Stimulated activated CD4-positive, alpha-beta T cell treated with anti-CD3 and anti-CD28 coated beads, Interleukin-2, amount 100 ng/mL, for 24 hours (primary cell): Measurements from ENCODE around the gene EPB41L4B.

Experiments
- DNase-seq, 2 donors: peaks; one replicate each; pipeline ENCODE4 v3.0.0-alpha.2; 2020

Gene EPB41L4B

GRCh38 chr9:109191746-109192145, 129.1 kb downstream of the EPB41L4B start:
- no peak for DNase-seq

DNA sequence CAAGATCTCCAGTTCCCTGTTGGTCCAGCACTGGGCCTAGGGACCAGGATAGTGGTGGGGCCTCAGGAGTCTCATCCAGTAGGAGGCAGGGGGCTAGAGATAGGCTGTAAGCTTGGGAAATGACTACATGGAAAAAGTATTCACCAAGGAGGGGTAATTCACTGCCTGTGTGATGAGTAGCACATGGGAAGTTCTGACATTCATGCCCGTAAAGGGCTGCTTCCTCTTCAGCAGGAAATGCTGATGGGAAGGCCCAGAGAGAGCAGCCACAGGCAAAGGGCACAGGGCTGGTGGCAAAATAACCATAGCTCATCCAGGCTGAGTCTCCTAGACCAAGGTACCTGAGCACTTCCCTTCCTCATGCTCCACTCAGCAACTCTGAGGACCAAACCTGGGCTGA, 130.7 kb downstream of the EPB41L4B start:
- DNase-seq = no peak

GRCh38 chr9:109186857-109187520, 133.9 kb downstream of the EPB41L4B start:
- DNase-seq = no peak

DNA sequence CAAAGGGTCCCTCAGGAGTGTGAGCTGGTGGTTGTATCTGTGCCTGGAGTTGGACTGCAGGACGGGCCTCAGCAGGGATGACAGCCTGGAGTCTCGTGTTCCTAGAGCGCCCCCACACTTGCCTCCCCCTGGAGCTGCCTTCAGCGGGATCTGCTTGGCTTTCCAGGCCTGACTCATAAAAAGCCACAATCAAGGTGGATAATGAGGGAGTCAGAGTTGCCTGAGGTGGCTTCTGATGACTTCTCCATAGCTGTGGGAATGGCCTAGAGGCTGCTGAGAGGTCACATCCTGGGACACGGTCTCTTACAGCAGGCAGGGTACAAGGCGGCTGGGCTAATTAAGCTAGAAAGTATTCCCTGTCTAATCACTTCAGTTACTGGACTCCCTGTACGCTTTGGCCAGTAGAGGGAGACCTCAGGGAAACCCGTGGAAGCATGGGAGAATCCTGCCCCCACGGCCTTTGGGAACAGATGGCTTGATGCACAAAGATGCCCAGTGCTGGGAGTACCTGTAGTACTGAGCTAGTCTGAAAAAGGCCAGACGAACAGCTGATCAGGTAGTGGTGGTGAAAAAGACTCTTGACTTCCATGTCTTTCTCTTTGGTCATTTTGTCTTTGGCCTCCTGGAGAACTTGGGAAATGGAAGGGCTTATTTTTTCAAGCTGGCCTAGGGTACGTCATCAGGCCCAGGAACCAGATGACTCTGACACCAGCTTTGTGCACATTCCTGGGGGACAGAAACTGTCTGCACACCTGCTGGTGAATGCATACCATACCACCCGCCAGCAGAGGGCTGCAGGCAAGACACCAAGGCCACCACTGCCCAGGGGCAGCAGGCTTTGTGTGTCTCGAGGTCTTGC, 137.7 kb downstream of the EPB41L4B start:
- DNase-seq = peak in 1 of 2 donors; percentile 25

- no peak for DNase-seq
Observed at GRCh38 chr9:109182550-109182939, 138.3 kb downstream of the EPB41L4B start.

DNA sequence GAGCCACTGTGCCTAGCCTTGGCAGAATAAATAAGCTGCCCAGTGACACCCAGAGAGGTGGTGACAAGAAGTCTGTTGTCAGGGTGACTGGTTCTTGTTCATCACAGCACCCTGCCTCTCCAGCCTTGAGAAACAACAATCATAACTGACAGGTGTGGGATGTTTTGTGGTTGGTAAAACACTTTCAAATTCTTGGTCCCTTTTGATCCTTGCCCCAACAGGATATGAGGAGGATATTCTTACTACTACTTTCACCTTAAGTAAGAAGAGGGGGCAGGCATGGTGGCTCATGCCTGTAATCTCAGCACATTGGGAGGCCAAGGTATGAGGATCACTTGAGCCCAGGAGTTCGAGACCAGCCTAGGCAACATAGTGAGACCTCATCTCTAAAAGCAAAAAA, 139.6 kb downstream of the EPB41L4B start:
- DNase-seq = peak; percentile 27 to 42

DNA sequence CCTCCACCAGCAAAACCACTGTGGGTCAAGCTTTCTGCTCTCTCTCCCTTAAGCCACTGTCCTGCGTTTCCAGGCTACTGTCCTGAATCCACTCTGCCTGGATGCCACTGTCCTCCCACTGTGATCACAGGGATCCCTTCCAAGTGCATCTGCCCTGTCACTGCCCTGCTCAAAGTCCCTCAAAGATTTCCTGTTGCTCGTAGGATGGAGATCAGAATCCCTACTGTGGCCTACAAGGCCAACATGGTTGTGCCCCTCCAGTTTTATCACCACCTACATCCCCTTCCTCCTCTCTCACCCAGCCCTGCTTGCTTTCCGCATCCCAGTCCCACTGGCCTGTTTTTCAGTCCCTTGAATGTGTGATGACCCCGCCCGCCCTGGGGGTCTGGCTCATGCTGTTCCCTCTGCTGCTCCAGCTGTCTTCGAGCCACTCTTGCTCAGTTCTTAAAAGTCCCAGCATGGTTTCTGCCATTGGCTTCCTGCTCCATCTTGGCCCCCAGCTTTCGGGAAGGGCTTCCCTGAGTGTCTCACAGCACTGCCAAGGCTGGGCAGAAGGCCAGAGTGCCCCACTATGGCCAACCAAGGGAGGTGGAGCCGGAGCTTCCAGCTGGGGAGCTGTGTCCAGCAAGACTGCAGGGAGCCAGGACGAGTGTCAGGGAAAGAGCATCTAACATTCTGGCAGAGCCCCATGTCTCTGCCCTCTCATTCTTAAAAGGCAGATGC, 140.9 kb downstream of the EPB41L4B start:
- no peak for DNase-seq

- no peak for DNase-seq
Observed at GRCh38 chr9:109176963-109177362, 143.9 kb downstream of the EPB41L4B start.

DNA sequence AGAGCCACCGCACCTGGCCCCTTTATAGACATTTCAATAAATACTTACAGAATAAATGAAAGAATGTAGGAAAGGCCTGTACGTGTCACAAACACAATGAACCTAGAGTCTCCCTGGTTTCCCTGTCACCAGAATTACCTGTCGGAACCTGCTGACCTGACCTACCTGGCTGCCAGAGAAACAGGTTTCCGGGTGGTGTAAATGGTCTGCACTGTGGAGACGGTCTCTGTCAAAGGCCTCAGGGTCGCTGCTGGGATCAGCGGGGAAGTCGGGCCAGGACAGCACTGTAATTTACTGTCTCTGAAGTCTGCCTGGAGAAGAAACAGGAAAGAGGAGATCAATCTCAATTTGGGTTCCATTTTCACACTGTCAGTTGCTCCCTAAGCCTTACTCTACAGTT, 144.5 kb downstream of the EPB41L4B start:
- no peak for DNase-seq

- DNase-seq = no peak
Observed at GRCh38 chr9:109172935-109173334, 147.9 kb downstream of the EPB41L4B start.

GRCh38 chr9:109171926-109172325, 148.9 kb downstream of the EPB41L4B start:
- no peak for DNase-seq

GRCh38 chr9:109168170-109168569, 152.7 kb downstream of the EPB41L4B start:
- no peak for DNase-seq

GRCh38 chr9:109167716-109168115, 153.1 kb downstream of the EPB41L4B start:
- DNase-seq = no peak

- peak in 1 of 2 donors; percentile 10 for DNase-seq
Observed at GRCh38 chr9:109166771-109167601, 153.9 kb downstream of the EPB41L4B start, which contains the start of gene FRRS1L. TSS of gene FRRS1L (minus strand) at chr9:109167249. CDS start at chr9:109167138, 111 bp downstream.

DNA sequence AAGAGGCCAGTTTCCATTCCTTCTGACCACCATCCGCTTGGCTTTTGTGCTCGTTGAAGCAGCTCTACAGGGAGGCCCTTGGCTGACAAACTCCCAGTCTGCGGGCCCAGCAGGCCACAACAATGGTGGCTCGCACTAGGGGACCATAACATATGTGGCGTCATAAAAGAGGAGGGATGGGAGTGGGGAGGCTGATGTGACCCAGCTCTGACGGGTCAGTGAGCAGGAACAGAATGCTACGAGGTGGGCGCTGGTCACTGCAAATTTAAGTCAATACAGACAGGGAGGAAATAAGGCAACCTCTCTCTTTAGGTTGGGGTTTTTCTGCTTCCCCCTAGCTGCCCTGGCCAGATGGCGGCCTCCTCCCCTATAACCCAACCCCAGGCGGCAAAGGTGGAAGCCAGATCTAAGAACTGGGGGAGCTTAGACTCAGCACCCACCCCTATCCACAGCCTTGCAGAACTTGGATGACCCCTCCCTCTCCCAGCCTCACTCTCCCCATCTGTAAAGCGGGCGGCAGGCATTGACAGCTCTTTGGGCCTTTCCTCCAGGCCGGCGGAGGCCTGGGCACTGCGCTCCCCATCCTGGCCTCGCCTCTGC, 154.6 kb downstream of the EPB41L4B start:
- DNase-seq = no peak

DNA sequence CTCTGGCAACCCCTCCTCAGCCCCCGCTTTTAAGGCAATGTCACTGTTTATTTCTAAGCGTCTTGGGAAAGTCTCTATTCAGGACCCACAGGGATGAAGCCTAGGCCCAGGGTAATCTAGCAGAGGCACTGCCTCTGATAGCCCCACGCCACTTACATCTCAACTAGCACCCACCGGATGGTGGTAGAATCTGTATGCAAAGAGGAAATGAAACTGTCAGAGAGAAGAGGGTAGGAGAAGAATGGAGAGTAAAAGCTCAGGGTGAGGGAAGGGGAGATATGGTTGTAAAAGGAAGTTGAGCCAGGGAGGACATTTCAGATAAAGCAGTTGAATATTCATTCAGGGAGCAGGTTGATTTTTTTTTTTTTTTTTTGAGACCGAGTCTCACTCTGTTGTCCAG, 156.8 kb downstream of the EPB41L4B start:
- DNase-seq = no peak

GRCh38 chr9:109163194-109163593, 157.7 kb downstream of the EPB41L4B start:
- DNase-seq = no peak

DNA sequence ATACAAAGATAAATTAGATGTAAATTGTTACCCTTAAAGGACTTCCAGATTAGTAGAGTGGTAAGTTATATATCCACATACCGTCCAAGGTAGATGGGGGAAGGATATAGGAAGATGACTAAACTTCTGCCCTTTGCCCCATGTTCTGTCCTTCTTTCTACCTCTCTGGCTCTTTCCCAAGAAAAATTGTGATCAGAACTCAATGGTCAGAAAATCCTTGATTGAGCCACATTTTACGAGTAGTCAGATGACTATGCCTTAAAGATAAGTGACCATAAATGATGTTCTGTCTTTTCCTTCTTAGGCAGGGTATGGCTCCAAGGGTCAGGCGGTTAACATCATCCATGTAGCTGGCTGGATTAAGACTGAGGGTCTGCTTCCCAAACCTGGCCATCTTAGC, 158.2 kb downstream of the EPB41L4B start:
- DNase-seq = no peak

DNA sequence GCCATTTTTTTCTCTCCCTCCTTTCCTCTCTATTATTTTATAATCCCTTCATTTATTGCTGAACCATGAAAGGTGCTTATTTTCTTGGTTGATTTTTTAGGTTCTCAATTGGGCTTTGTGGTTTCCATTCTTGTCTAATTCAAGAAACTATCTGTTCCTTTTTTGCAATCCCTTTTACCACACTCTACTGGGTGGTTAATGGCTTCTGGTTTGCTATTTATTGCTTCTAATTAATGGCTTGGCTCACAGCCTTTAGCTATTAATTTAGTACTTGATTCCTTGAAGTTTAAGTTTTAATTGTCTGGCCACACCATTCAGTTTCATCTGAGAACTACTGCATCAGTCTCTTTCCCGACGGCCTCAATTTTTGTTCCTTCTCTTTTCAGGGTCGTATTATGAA, 159.4 kb downstream of the EPB41L4B start:
- no peak for DNase-seq

DNA sequence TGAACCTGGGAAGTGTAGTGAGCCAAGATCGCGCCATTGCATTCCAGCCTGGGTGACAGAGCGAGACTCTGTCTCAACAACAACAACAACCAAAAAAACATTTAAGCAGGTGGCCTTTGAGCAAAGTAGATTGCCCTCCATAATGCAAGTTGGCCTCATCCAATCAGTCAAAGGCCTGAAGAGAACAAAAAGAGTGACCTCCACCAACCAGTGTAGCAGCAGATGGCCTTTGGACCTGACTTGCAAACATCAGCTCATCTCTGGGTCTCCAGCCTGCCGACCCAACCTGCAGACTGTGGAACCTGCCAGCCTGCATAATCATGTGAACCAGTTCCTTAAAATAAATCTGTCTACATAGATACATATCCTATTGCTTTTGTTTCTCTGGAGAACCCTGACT, 161.3 kb downstream of the EPB41L4B start:
- no peak for DNase-seq

DNA sequence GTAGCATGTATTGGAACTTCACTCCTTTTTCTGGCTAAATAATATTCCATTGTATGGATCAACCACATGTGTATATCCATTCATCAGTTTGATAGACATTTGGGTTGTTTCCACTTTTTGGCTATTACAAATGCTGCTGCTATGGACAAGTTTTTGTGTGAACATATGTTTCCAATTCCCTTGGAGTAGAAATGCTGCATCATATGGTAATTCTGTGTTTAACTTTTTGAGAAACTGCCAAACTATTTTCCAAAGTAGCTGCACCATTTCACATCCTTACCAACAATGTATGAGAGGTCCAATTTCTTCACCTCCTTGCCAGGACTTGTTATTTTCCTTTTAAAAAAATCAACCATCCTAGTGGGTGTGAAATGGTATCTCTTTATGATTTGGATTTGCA, 162.2 kb downstream of the EPB41L4B start:
- DNase-seq = no peak

DNA sequence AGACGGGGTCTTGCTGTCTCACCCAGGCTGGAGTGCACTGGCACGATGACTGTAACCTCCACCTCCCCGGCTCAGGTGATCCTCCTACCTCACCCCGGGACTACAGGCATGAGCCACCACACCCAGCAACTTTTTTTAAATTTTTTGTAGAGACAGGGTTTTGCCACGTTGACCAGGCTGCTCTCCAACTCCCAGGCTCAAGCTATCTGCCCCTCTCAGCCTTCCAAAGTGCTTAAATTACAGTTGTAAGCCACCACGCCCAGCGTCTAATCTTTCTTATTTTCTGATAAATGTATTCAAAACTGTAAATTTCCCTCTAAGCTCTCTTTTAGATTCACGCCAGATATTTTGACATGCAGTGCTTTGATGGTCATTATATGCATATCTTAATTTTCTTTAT, 164.2 kb downstream of the EPB41L4B start:
- DNase-seq = no peak
